GM12878 (cell line): ENCODE results near the gene SLC29A1. TPM values are rescaled to one million over a fixed set of nuclear protein-coding genes. Genes with fewer than 3 reads are reported as not detected.
A peak's percentile ranks its signal among the peaks of the same experiment; 100 is the strongest.

Experiments used
- BMI1 ChIP-seq: fragments of 450-650 bp; IDR thresholded peaks from 2 replicates; pipeline ENCODE4 v1.6.1; 2016; ENCODE audit warnings: mild to moderate bottlenecking, moderate library complexity, borderline replicate concordance
- CHD1 ChIP-seq: IDR thresholded peaks from 2 replicates; pipeline ENCODE4 v1.6.1; 2012; ENCODE audit warnings: low read depth, low read length, improper control_type of control experiment
- CHD2 ChIP-seq: IDR thresholded peaks from 2 replicates; pipeline ENCODE4 v1.6.1; 2011; ENCODE audit warnings: low read depth, low read length, improper control_type of control experiment, borderline replicate concordance
- ESRRA ChIP-seq: IDR thresholded peaks from 2 replicates; pipeline ENCODE4 v1.6.1; 2012; ENCODE audit warnings: mild to moderate bottlenecking, low read length, improper control_type of control experiment
- FOXK2 ChIP-seq: fragments of 450-650 bp; IDR thresholded peaks from 2 replicates; pipeline ENCODE4 v1.6.1; 2017; ENCODE audit warnings: mild to moderate bottlenecking, moderate library complexity
- IKZF1 ChIP-seq: fragments of 450-650 bp; conservative IDR thresholded peaks from 2 replicates; pipeline ENCODE4 v1.6.1; 2017; ENCODE audit warnings: antibody characterized with exemption, mild to moderate bottlenecking
- KDM1A ChIP-seq: fragments of 200-600 bp; sonication (generic); IDR thresholded peaks from 2 replicates; pipeline ENCODE4 v1.6.1; 2016; ENCODE audit warnings: borderline replicate concordance
- MTA2 ChIP-seq: fragments of 450-650 bp; IDR thresholded peaks from 2 replicates; pipeline ENCODE4 v1.6.1; 2016; ENCODE audit warnings: low read depth, mild to moderate bottlenecking, moderate library complexity
- MTA3 ChIP-seq: IDR thresholded peaks from 2 replicates; pipeline ENCODE4 v1.6.1; 2012; ENCODE audit warnings: low read length, inconsistent platforms, borderline replicate concordance
- NFXL1 ChIP-seq: fragments of 450-650 bp; IDR thresholded peaks from 2 replicates; pipeline ENCODE4 v1.6.1; 2017; ENCODE audit warnings: antibody characterized with exemption, mild to moderate bottlenecking, borderline replicate concordance
- POLR2AphosphoS2 ChIP-seq: IDR thresholded peaks from 2 replicates; pipeline ENCODE4 v1.6.1; 2011; ENCODE audit warnings: low read depth, mild to moderate bottlenecking, low read length, improper control_type of control experiment, moderate library complexity
- POLR2AphosphoS5 ChIP-seq: IDR thresholded peaks from 2 replicates; pipeline ENCODE4 v1.6.1; 2011; ENCODE audit warnings: mild to moderate bottlenecking, low read length, inconsistent platforms
- RB1 ChIP-seq: fragments of 450-650 bp; formaldehyde crosslinking; IDR thresholded peaks from 2 replicates; pipeline ENCODE4 v1.6.1; 2017; ENCODE audit warnings: mild to moderate bottlenecking, borderline replicate concordance
- SIN3A ChIP-seq: IDR thresholded peaks from 2 replicates; pipeline ENCODE4 v1.6.1; 2012; ENCODE audit warnings: low read depth, low read length, improper control_type of control experiment
- SIX5 ChIP-seq: IDR thresholded peaks from 2 replicates; pipeline ENCODE4 v1.6.1; 2011; ENCODE audit warnings: mild to moderate bottlenecking, low read depth, low read length, moderate library complexity; ENCODE audit not compliant: severe bottlenecking
- SMARCA5 ChIP-seq: fragments of 450-650 bp; IDR thresholded peaks from 2 replicates; pipeline ENCODE4 v1.6.1; 2017; ENCODE audit warnings: mild to moderate bottlenecking
- SUPT20H ChIP-seq: IDR thresholded peaks from 2 replicates; pipeline ENCODE4 v1.6.1; 2011; ENCODE audit warnings: low read depth, mild to moderate bottlenecking, low read length, moderate library complexity, borderline replicate concordance; ENCODE audit not compliant: control insufficient read depth
- TAF1 ChIP-seq: IDR thresholded peaks from 2 replicates; pipeline ENCODE4 v1.6.1; 2011; ENCODE audit warnings: mild to moderate bottlenecking, low read depth, low read length, borderline replicate concordance
- TCF3 ChIP-seq: IDR thresholded peaks from 2 replicates; pipeline ENCODE4 v1.6.1; 2012; ENCODE audit warnings: low read depth, mild to moderate bottlenecking, low read length, borderline replicate concordance; ENCODE audit not compliant: insufficient read depth
- ZNF274 ChIP-seq: IDR thresholded peaks from one replicate; pipeline ENCODE4 v1.8.0; 2011; ENCODE audit not compliant: insufficient read length, insufficient read depth
- ZZZ3 ChIP-seq: IDR thresholded peaks from 2 replicates; pipeline ENCODE4 v1.6.1; 2011; ENCODE audit warnings: low read depth; ENCODE audit not compliant: control insufficient read depth, insufficient read length
- polyA plus RNA-seq, 11 experiments: library from polyadenylated mRNA; depleted of rRNA in 4 of 11; unstranded in 6 of 11; stranded (reverse) in 5 of 11; fragments of >200 nt; fragmentation: Nextera tagmentation in 4 of 11; fragmentation: Illumina TruSeq in 1 of 11; extraction: Ambion mirVana in 4 of 11; extraction: Trizol in 1 of 11; gene quantifications; 1 replicate in 1 of 11; 2 replicates in 10 of 11; pipeline versions ENCODE4 v1.2.1 to v1.2.3, GENCODE V29; 2011 to 2016; ENCODE audit warnings: inconsistent platforms in 2 of 11, missing spikeins in 2 of 11, low read depth in 1 of 11
- total RNA-seq, 4 experiments: library from RNA; depleted of rRNA in 3 of 4; stranded (reverse); fragments of >200 nt in 3 of 4; fragmentation: Illumina TruSeq in 1 of 4; extraction: Trizol in 1 of 4; gene quantifications; 2 replicates each; pipeline versions ENCODE4 v1.2.1 to v1.2.3, GENCODE V29; 2013 to 2021
- TF ChIP-seq, protein P1 (sequence below): IDR thresholded peaks from 2 replicates; pipeline ENCODE4 v1.6.1; 2012; ENCODE audit warnings: improper control_type of control experiment, low read depth, low read length; ENCODE audit not compliant: insufficient replicate concordance
- TF ChIP-seq, protein P2 (sequence below): IDR thresholded peaks from 2 replicates; pipeline ENCODE4 v1.6.1; 2011; ENCODE audit warnings: borderline replicate concordance, low read depth, mild to moderate bottlenecking, moderate library complexity, mixed read lengths, low read length; ENCODE audit not compliant: insufficient read depth; ENCODE audit errors: extremely low read length
- TF ChIP-seq, protein P3 (sequence below): IDR thresholded peaks from 2 replicates; pipeline ENCODE4 v1.6.1; 2012; ENCODE audit warnings: low read depth, low read length, improper control_type of control experiment

The SLC29A1 gene
- total and polyA plus RNA-seq, 10 of the 15 experiments (the other 5 are each of a cell fraction or from before 2014, with no cell fraction given), result 10.0 to 132 (median 93.4) TPM

DNA sequence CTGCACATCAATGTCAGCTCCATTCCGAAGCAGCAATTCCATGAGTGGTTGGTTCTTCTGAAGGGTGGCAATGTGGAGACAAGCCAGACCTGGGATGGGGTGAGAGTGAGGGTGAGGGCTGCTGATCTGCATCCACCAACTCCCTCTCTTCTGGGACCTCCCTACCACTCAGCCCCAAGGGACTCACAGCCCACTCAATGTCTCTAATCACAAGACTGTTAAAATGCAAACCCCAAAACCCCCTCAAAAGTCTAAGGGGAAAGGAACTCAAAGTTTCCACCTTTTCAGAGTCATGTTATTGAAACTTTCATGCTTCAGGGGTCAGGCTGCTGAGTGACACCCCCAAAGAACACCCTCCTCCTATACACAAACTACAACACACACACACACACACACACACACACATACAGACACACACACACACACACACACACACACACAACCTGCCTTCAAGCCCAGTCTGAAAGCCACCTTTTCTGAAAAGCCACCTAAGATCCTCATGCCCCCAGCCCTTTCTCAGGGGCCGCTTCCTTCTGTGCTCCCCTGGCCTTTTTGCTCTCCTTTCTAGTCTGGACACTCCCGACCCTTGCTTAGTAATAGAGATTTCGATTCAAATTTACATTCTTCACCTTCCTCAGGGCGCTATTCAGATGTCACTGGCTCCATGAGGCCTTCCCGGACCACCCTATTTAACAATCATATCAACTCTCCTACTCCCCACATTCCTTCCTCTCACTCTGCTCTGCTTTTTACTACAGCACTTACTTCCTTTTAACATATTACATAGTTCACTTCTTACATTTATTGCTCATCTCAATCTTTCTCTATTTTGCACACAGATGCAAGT lies 37.3 kb downstream of the SLC29A1 start (continued):
- TF ChIP-seq, protein P1, sequence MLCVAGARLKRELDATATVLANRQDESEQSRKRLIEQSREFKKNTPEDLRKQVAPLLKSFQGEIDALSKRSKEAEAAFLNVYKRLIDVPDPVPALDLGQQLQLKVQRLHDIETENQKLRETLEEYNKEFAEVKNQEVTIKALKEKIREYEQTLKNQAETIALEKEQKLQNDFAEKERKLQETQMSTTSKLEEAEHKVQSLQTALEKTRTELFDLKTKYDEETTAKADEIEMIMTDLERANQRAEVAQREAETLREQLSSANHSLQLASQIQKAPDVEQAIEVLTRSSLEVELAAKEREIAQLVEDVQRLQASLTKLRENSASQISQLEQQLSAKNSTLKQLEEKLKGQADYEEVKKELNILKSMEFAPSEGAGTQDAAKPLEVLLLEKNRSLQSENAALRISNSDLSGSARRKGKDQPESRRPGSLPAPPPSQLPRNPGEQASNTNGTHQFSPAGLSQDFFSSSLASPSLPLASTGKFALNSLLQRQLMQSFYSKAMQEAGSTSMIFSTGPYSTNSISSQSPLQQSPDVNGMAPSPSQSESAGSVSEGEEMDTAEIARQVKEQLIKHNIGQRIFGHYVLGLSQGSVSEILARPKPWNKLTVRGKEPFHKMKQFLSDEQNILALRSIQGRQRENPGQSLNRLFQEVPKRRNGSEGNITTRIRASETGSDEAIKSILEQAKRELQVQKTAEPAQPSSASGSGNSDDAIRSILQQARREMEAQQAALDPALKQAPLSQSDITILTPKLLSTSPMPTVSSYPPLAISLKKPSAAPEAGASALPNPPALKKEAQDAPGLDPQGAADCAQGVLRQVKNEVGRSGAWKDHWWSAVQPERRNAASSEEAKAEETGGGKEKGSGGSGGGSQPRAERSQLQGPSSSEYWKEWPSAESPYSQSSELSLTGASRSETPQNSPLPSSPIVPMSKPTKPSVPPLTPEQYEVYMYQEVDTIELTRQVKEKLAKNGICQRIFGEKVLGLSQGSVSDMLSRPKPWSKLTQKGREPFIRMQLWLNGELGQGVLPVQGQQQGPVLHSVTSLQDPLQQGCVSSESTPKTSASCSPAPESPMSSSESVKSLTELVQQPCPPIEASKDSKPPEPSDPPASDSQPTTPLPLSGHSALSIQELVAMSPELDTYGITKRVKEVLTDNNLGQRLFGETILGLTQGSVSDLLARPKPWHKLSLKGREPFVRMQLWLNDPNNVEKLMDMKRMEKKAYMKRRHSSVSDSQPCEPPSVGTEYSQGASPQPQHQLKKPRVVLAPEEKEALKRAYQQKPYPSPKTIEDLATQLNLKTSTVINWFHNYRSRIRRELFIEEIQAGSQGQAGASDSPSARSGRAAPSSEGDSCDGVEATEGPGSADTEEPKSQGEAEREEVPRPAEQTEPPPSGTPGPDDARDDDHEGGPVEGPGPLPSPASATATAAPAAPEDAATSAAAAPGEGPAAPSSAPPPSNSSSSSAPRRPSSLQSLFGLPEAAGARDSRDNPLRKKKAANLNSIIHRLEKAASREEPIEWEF, result no peak
- TF ChIP-seq POLR2AphosphoS5 (peak; percentile 89), ZNF274 (no peak), TCF3 (no peak), TAF1 (0 out of 2 replicates have a peak, but pooled peaks have one; percentile 47), FOXK2 (peak; percentile 73; the same call in 1 of the 2 replicates), CHD2 (peak; percentile 59), MTA2 (peak; percentile 93), IKZF1 (peak; percentile 86), NFXL1 (no peak), RB1 (peak; percentile 50; the same call in 1 of the 2 replicates), KDM1A (no peak), POLR2AphosphoS2 (peak; percentile 80), CHD1 (peak; percentile 25; the same call in 1 of the 2 replicates), SIX5 (no peak), SIN3A (no peak), BMI1 (peak; percentile 72; the same call in 1 of the 2 replicates), ZZZ3 (no peak), MTA3 (no peak), ESRRA (no peak), SMARCA5 (0 out of 2 replicates have a peak, but pooled peaks have one; percentile 11), SUPT20H (no peak)
- TF ChIP-seq, protein P2, sequence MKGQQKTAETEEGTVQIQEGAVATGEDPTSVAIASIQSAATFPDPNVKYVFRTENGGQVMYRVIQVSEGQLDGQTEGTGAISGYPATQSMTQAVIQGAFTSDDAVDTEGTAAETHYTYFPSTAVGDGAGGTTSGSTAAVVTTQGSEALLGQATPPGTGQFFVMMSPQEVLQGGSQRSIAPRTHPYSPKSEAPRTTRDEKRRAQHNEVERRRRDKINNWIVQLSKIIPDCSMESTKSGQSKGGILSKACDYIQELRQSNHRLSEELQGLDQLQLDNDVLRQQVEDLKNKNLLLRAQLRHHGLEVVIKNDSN, result no peak
- TF ChIP-seq, protein P3, sequence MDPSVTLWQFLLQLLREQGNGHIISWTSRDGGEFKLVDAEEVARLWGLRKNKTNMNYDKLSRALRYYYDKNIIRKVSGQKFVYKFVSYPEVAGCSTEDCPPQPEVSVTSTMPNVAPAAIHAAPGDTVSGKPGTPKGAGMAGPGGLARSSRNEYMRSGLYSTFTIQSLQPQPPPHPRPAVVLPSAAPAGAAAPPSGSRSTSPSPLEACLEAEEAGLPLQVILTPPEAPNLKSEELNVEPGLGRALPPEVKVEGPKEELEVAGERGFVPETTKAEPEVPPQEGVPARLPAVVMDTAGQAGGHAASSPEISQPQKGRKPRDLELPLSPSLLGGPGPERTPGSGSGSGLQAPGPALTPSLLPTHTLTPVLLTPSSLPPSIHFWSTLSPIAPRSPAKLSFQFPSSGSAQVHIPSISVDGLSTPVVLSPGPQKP, result no peak
